Mesendoderm (in vitro differentiated cells): Measurements from ENCODE around the gene PDE4D.
"Not testable (repeated sequence)": the region's sequence is repeated elsewhere in the genome, so short reads cannot be mapped to it uniquely, and the experiment has no call there.

ENCODE experiments used
- DNase-seq: peaks from one replicate; pipeline ENCODE4 v3.0.0; 2013
- H2AK5ac ChIP-seq: 2 replicates; pipeline ENCODE4 v1.6.1; 2013; ENCODE audit warnings: low read length, inconsistent platforms
- H2BK120ac ChIP-seq: 2 replicates; pipeline ENCODE4 v1.6.1; 2013; ENCODE audit warnings: low read depth, mild to moderate bottlenecking, low read length, moderate library complexity, mixed read lengths
- H2BK15ac ChIP-seq: replicated peaks from 2 replicates; pipeline ENCODE4 v1.6.1; 2013; ENCODE audit warnings: low read depth, mild to moderate bottlenecking, moderate library complexity
- H2BK5ac ChIP-seq: 2 replicates; pipeline ENCODE4 v1.6.1; 2013; ENCODE audit warnings: low read length, inconsistent platforms
- H3K18ac ChIP-seq: 2 replicates; pipeline ENCODE4 v1.6.1; 2013; ENCODE audit warnings: mild to moderate bottlenecking, low read length, mixed read lengths
- H3K23ac ChIP-seq: one replicate; pipeline ENCODE4 v1.6.1; 2013; ENCODE audit warnings: low read length
- H3K27ac ChIP-seq: 2 replicates; pipeline ENCODE4 v1.5.1; 2013; ENCODE audit warnings: low read depth, mild to moderate bottlenecking, inconsistent platforms, low read length, moderate library complexity
- H3K27me3 ChIP-seq: 2 replicates; pipeline ENCODE4 v1.6.1; 2013; ENCODE audit warnings: low read length, control low read depth, mild to moderate bottlenecking, inconsistent platforms; ENCODE audit not compliant: insufficient read depth, poor library complexity
- H3K36me3 ChIP-seq: 2 replicates; pipeline ENCODE4 v1.6.1; 2013; ENCODE audit warnings: low read length, inconsistent platforms; ENCODE audit not compliant: control insufficient read depth, insufficient read depth
- H3K4ac ChIP-seq: one replicate; pipeline ENCODE4 v1.6.1; 2013; ENCODE audit warnings: low read depth, mild to moderate bottlenecking, low read length, moderate library complexity
- H3K4me1 ChIP-seq: 2 replicates; pipeline ENCODE4 v1.6.1; 2013; ENCODE audit warnings: low read depth, low read length, inconsistent platforms; ENCODE audit not compliant: control insufficient read depth
- H3K4me2 ChIP-seq: 2 replicates; pipeline ENCODE4 v1.6.1; 2013; ENCODE audit warnings: low read length
- H3K4me3 ChIP-seq: 2 replicates; pipeline ENCODE4 v1.5.1; 2013; ENCODE audit warnings: mild to moderate bottlenecking, low read length
- H3K56ac ChIP-seq: one replicate; pipeline ENCODE4 v1.6.1; 2013; ENCODE audit warnings: low read length
- H3K79me1 ChIP-seq: 2 replicates; pipeline ENCODE4 v1.6.1; 2013; ENCODE audit warnings: low read length, inconsistent platforms
- H3K79me2 ChIP-seq: 2 replicates; pipeline ENCODE4 v1.6.1; 2013; ENCODE audit warnings: mild to moderate bottlenecking, low read length; ENCODE audit not compliant: control insufficient read depth, insufficient read depth
- H3K9ac ChIP-seq: 2 replicates; pipeline ENCODE4 v1.6.1; 2013; ENCODE audit warnings: low read length, inconsistent platforms
- H4K5ac ChIP-seq: one replicate; pipeline ENCODE4 v1.6.1; 2013; ENCODE audit warnings: low read length
- H4K8ac ChIP-seq: one replicate; pipeline ENCODE4 v1.6.1; 2013; ENCODE audit warnings: low read depth, mild to moderate bottlenecking, control low read depth, low read length, moderate library complexity
- WGBS: extraction: QIAGEN DNeasy Blood & Tissue Kit; methylation state at CpG from one replicate; pipeline ENCODE4 v1.1.7; 2013; ENCODE audit warnings: low lambda C conversion rate, missing lambda C conversion rate; ENCODE audit not compliant: insufficient coverage; ENCODE audit errors: extremely low coverage; 5-methylcytosine and 5-hydroxymethylcytosine counted together

PDE4D gene

DNA sequence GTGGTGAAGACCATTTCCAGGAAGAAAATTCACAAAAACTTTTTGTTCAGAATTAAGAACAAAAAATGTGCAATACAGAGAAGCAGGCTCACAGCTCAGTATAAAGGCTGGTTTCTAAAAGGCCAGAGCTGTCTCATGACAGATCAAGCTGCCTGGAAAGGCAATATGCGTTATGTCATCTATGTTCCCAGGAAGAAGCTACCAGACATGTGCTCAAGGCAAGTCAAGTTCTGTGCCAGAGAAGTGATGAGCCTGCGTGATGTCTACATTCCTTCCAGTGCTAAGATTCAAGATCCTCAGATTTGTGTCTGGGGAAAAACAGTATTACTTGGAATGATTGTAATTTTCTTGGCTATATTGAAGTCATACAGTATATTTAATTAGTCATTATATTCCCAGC, 104.3 kb downstream of the PDE4D start:
- Histone ChIP-seq H3K79me1 (no peaks in the 10 kb centered on the region), H3K79me2 (no peaks in the 10 kb centered on the region), H2BK5ac (no peak overlapping the region), H3K23ac (no peak overlapping the region), H2AK5ac (no peak overlapping the region), H3K4me2 (no peak overlapping the region), H3K36me3 (no peaks in the 10 kb centered on the region), H2BK120ac (no peak overlapping the region), H2BK15ac (no peak overlapping the region), H3K4me1 (no peaks in the 10 kb centered on the region), H3K9ac (no peak overlapping the region), H3K18ac (no peak overlapping the region), H3K56ac (no peak overlapping the region), H4K5ac (no peak overlapping the region), H3K27ac (no peak overlapping the region), H4K8ac (no peak overlapping the region), H3K4me3 (no peak overlapping the region), H3K27me3 (no peaks in the 10 kb centered on the region), H3K4ac (no peak overlapping the region)
- WGBS, result no CpG with 5 or more reads among the region's 2 CpGs
- DNase-seq, result no peak

DNA sequence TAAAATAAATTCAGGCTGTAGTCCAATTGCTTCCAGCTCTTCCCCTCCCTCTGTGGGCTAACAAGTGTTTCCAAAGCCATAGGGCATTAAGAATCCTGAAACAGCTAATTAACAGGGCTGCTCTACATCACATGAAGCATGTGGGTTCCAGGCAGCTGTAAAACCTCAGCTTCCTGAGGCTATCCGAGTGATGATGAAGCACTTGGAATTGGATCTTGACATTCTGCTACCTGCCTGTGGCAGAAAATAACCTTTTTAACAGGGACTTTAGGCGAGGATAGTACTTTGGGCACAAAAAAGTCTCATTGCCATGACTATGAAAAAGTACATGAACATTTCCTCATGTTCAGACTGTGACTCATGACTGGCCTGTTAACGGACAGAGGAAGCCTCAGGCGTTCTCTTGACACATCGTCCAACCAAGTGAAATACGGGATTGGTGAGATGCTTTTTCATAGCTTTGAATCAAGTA, 107.2 kb downstream of the PDE4D start:
- no peak overlapping the region for H4K5ac ChIP-seq
- no peak overlapping the region for H3K23ac ChIP-seq
- no peak overlapping the region for H3K4me2 ChIP-seq
- H2BK5ac ChIP-seq, result no peak overlapping the region
- no peaks in the 10 kb centered on the region for H3K4me1 ChIP-seq
- no peaks in the 10 kb centered on the region for H3K79me1 ChIP-seq
- no CpG with 5 or more reads among the region's 6 CpGs for WGBS
- H3K27ac ChIP-seq, result no peak overlapping the region
- H3K27me3 ChIP-seq, result no peaks in the 10 kb centered on the region
- no peak overlapping the region for H3K18ac ChIP-seq
- no peak overlapping the region for H2AK5ac ChIP-seq
- H2BK15ac ChIP-seq, result no peak overlapping the region
- no peaks in the 10 kb centered on the region for H3K79me2 ChIP-seq
- H3K36me3 ChIP-seq, result no peaks in the 10 kb centered on the region
- H3K56ac ChIP-seq, result no peak overlapping the region
- no peak overlapping the region for H3K4ac ChIP-seq
- no peak overlapping the region for H2BK120ac ChIP-seq
- H3K4me3 ChIP-seq, result no peak overlapping the region
- DNase-seq, result no peak
- no peak overlapping the region for H4K8ac ChIP-seq
- no peak overlapping the region for H3K9ac ChIP-seq

DNA sequence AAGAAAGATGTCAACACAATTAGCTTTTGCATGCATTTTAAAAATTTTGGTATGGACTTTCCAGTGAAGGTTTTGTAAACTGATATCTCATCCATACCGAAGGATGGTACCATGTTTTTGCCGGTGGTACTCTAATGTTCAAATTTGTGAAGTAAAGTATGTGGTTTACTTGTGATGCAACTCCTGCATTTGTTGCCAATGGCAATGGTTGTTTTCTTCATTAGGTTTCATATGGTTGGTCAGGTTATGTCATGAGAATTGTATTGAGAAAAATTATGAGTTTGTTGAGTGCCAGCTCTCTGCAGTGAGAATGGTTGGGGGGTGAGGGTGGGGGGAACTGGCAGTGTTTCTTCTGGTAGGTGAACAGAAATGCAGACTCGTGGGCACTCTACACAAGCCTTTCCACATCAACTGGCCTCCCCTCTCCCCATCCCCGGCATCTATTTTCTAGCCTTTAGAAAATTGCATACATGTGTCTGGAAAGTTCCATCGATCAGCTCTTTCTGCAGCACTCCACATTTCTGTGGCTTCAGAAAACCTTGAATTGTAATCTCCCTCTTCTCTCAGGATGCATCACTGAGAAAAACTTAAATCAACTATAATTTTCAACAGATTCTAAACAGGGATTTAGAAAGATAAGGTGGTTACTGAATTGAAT, 107.7 kb downstream of the PDE4D start:
- Histone ChIP-seq H4K8ac (no peak overlapping the region), H3K27me3 (no peaks in the 10 kb centered on the region), H2BK120ac (no peak overlapping the region), H4K5ac (no peak overlapping the region), H3K4me3 (no peak overlapping the region), H3K23ac (no peak overlapping the region), H3K9ac (no peak overlapping the region), H3K79me2 (no peaks in the 10 kb centered on the region), H3K79me1 (no peaks in the 10 kb centered on the region), H2BK15ac (no peak overlapping the region), H3K4me1 (no peaks in the 10 kb centered on the region), H2AK5ac (no peak overlapping the region), H2BK5ac (no peak overlapping the region), H3K4ac (no peak overlapping the region), H3K36me3 (no peaks in the 10 kb centered on the region), H3K18ac (no peak overlapping the region), H3K56ac (no peak overlapping the region), H3K27ac (no peak overlapping the region), H3K4me2 (no peak overlapping the region)
- DNase-seq, result no peak
- WGBS, result no CpG with 5 or more reads among the region's 5 CpGs

DNA sequence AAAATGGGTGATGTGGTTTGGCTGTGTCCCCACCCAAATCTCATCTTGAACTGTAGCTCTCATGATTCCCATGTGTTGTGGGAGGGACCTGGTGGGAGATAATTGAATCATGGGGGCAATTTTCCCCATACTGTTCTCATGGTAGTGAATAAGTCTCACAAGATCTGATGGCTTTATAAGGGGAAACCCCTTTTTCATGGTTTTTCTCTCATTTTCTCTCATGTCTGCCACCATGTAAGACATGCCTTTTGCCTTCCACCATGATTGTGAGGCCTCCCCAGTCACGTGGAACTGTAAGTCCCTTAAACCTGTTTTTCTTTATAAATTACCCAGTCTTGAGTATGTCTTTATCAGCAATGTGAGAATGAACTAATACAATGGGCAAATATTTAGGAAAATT, 108.8 kb downstream of the PDE4D start:
- no CpG with 5 or more reads among the region's 1 CpG for WGBS
- H3K18ac ChIP-seq, DNase-seq, H3K4me1 ChIP-seq, H2AK5ac ChIP-seq, H3K56ac ChIP-seq, H3K4me2 ChIP-seq, H2BK120ac ChIP-seq, H4K5ac ChIP-seq, H2BK5ac ChIP-seq, H3K79me2 ChIP-seq, H3K4me3 ChIP-seq, H3K27me3 ChIP-seq, H4K8ac ChIP-seq, H3K9ac ChIP-seq, H3K79me1 ChIP-seq, H3K4ac ChIP-seq, H2BK15ac ChIP-seq, H3K27ac ChIP-seq, H3K23ac ChIP-seq, H3K36me3 ChIP-seq: not testable (repeated sequence)

DNA sequence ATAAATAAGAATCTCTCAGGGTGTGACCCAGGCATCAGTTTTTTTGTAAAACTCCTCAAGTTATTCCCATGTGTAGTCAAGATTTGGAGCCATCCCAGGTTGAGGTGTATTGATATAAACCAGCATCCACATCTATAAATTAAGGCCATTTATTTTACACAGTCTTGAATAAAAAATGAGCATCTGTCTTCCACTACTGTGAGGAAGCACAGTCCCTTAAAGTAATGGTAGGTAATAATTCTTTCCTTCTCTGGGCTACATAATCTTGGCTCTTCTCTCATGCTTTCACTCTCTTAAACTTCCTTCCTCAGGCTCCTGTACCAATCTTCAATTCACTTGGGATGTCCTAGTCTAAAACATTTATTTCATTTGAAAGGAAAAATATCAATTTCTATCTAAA, 110.3 kb downstream of the PDE4D start:
- H2BK120ac ChIP-seq, result no peak overlapping the region
- no peak overlapping the region for H2BK15ac ChIP-seq
- H3K4me1 ChIP-seq, result no peaks in the 10 kb centered on the region
- H3K27ac ChIP-seq, result no peak overlapping the region
- no peak overlapping the region for H2AK5ac ChIP-seq
- H3K36me3 ChIP-seq, result no peaks in the 10 kb centered on the region
- no peaks in the 10 kb centered on the region for H3K79me2 ChIP-seq
- no peak for DNase-seq
- H3K9ac ChIP-seq, result no peak overlapping the region
- H3K4me3 ChIP-seq, result no peak overlapping the region
- H3K4ac ChIP-seq, result no peak overlapping the region
- H3K56ac ChIP-seq, result no peak overlapping the region
- no peak overlapping the region for H4K5ac ChIP-seq
- H2BK5ac ChIP-seq, result no peak overlapping the region
- no peaks in the 10 kb centered on the region for H3K27me3 ChIP-seq
- no peak overlapping the region for H3K18ac ChIP-seq
- H3K79me1 ChIP-seq, result no peaks in the 10 kb centered on the region
- H3K4me2 ChIP-seq, result no peak overlapping the region
- H3K23ac ChIP-seq, result no peak overlapping the region
- H4K8ac ChIP-seq, result no peak overlapping the region

DNA sequence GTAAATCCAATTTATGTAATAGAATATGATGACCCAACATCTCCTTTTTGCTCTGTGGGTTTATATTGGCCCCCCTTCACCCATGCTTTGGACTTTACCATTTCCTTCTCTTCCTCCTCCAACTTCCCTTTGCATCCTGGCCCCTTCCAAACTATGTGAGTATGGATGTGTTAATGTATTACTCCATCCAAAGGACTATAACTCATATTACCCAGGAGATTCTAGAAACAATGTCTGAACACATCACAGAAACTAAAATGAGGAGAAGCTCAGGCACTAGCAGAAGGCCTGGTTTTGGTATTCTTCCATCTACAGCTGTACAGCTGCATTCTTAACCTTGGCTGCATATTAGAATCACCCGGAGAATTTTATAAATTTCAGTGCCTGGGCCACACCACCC, 110.7 kb downstream of the PDE4D start:
- no peak overlapping the region for H3K23ac ChIP-seq
- H3K4ac ChIP-seq, result no peak overlapping the region
- H4K5ac ChIP-seq, result no peak overlapping the region
- no peak overlapping the region for H2BK120ac ChIP-seq
- no peak overlapping the region for H3K4me3 ChIP-seq
- H2AK5ac ChIP-seq, result no peak overlapping the region
- no peak overlapping the region for H3K56ac ChIP-seq
- H2BK5ac ChIP-seq, result no peak overlapping the region
- H3K4me1 ChIP-seq, result no peaks in the 10 kb centered on the region
- H3K79me2 ChIP-seq, result no peaks in the 10 kb centered on the region
- H4K8ac ChIP-seq, result no peak overlapping the region
- no peak for DNase-seq
- no peak overlapping the region for H3K9ac ChIP-seq
- no CpG with 5 or more reads among the region's 1 CpG for WGBS
- no peaks in the 10 kb centered on the region for H3K27me3 ChIP-seq
- H3K4me2 ChIP-seq, result no peak overlapping the region
- no peak overlapping the region for H2BK15ac ChIP-seq
- no peaks in the 10 kb centered on the region for H3K36me3 ChIP-seq
- no peaks in the 10 kb centered on the region for H3K79me1 ChIP-seq
- no peak overlapping the region for H3K27ac ChIP-seq
- H3K18ac ChIP-seq, result no peak overlapping the region
